MCF 10A (cell line): ENCODE measurements around the gene RPH3AL. TPM values are rescaled to one million over a fixed set of nuclear protein-coding genes. Genes with fewer than 3 reads are reported as not detected.
A peak's percentile ranks its signal among the peaks of the same experiment; 100 is the strongest.

ENCODE experiments used
- BruUV-seq: library from RNA; stranded (reverse); fragments of 400-500 nt; replicated peaks from 2 replicates; lab custom pipeline; 2021; lab: Mats Ljungman, UMichigan
- CTCF ChIA-PET: fragments of 300-600 bp; sonication (Branson Sonifier 250); formaldehyde crosslinking; extraction: SDS; loops from one replicate; lab custom pipeline; 2021; ENCODE audit warnings: antibody characterized with exemption, inconsistent platforms; lab: Yijun Ruan, JAX
- POLR2A ChIA-PET: fragments of 300-600, 350-650 bp; sonication (Branson Sonifier 250); formaldehyde crosslinking; extraction: SDS; loops from one replicate; lab custom pipeline; 2020; ENCODE audit warnings: antibody characterized with exemption, inconsistent platforms; lab: Yijun Ruan, JAX
- DNase-seq: peaks from one replicate; pipeline ENCODE4 v3.0.0-alpha.2; 2018; ENCODE audit not compliant: unreplicated experiment
- H3K27ac Mint-ChIP-seq: one replicate; pipeline ENCODE4 v1.8.0; 2022; ENCODE audit warnings: mild to moderate bottlenecking, low read depth, mixed read lengths; ENCODE audit not compliant: unreplicated experiment
- H3K27me3 Mint-ChIP-seq: one replicate; pipeline ENCODE4 v1.8.0; 2022; ENCODE audit warnings: mixed read lengths; ENCODE audit not compliant: insufficient read depth, unreplicated experiment
- H3K36me3 Mint-ChIP-seq: one replicate; pipeline ENCODE4 v1.8.0; 2022; ENCODE audit warnings: mild to moderate bottlenecking, moderate library complexity, mixed read lengths; ENCODE audit not compliant: insufficient read depth, unreplicated experiment
- H3K4me1 Mint-ChIP-seq: one replicate; pipeline ENCODE4 v1.8.0; 2022; ENCODE audit warnings: mixed read lengths; ENCODE audit not compliant: insufficient read depth, unreplicated experiment
- H3K4me3 Mint-ChIP-seq: one replicate; pipeline ENCODE4 v1.8.0; 2022; ENCODE audit warnings: mild to moderate bottlenecking, moderate library complexity, mixed read lengths; ENCODE audit not compliant: unreplicated experiment
- H3K9me3 Mint-ChIP-seq: one replicate; pipeline ENCODE4 v1.8.0; 2022; ENCODE audit warnings: mixed read lengths; ENCODE audit not compliant: unreplicated experiment
- intact Hi-C: fragments of 100-400 bp; cut with micrococcal nuclease; formaldehyde crosslinking; loops from 2 replicates; pipeline ENCODE4 v1.14.1; 2022
- total RNA-seq: library from RNA; stranded (reverse); gene quantifications from 2 replicates; pipeline ENCODE4 v1.2.3, GENCODE V29; 2022
- TF ChIP-seq, protein P1 (sequence below): fragments of 200-600 bp; IDR thresholded peaks from one replicate; pipeline ENCODE4 v1.8.0; 2022; ENCODE audit warnings: antibody characterized with exemption, mild to moderate bottlenecking; ENCODE audit not compliant: unreplicated experiment

The RPH3AL gene
- total RNA-seq, 1 experiment from 2014 or later = 0.89 TPM

DNA sequence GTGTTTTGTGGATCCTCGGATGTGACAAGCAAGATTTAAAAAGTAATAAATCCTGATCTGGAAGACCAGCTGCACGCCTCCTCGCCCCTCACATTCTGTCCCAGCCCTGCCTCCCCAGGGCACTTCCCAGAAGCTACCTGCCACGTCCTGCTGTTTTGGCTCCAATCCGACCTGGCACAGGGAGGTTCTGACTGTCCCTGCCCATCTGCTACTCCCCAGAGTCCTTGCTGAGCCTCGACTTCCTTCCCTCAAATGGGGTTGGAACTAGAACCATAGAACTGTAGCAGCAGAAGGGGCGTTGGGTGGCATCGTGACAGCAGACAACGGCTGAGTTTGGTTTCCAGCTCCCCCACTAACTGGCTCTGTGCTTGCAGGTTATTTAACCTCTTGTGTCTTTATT lies 71.7 kb downstream of the RPH3AL start:
- H3K9me3 Mint-ChIP-seq = no peaks in the 10 kb centered on the region
- no TSS peak for BruUV-seq
- TF ChIP-seq, protein P1, sequence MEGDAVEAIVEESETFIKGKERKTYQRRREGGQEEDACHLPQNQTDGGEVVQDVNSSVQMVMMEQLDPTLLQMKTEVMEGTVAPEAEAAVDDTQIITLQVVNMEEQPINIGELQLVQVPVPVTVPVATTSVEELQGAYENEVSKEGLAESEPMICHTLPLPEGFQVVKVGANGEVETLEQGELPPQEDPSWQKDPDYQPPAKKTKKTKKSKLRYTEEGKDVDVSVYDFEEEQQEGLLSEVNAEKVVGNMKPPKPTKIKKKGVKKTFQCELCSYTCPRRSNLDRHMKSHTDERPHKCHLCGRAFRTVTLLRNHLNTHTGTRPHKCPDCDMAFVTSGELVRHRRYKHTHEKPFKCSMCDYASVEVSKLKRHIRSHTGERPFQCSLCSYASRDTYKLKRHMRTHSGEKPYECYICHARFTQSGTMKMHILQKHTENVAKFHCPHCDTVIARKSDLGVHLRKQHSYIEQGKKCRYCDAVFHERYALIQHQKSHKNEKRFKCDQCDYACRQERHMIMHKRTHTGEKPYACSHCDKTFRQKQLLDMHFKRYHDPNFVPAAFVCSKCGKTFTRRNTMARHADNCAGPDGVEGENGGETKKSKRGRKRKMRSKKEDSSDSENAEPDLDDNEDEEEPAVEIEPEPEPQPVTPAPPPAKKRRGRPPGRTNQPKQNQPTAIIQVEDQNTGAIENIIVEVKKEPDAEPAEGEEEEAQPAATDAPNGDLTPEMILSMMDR = no peak
- no peak overlapping the region for H3K27ac Mint-ChIP-seq
- H3K4me1 Mint-ChIP-seq = no peaks in the 10 kb centered on the region
- intact Hi-C loops = no loop called here
- peak; percentile 11 for DNase-seq
- H3K36me3 Mint-ChIP-seq = no peaks in the 10 kb centered on the region
- no peak overlapping the region for H3K4me3 Mint-ChIP-seq
- H3K27me3 Mint-ChIP-seq = peaks cover 27% of the 10 kb centered on the region
- ChIA-PET POLR2A (interaction anchor here (0.6 kb wide), 1 partner anchor 128 kb away, joined by 3 read pairs; no protein-coding TSS in a partner anchor), CTCF (no interaction called here)

DNA sequence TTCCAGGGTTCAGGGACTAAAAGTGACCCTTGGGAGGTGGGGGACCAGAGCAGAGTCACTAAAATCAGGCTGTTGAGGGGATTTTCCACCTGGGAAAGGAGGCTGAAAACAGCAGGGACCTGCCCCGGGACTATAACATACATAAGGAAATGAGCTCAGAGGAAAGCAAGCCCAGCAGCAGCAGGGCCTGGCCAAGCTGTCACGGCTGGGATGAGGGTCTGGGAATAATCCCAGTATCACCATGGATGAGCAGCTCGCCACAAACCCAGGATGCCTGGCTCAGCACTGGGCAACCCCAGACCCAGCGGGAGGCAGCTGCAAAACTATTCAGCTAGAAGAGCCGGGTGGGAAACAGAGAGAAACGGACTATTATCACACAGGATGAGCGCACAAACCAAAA lies 72.4 kb downstream of the RPH3AL start:
- ChIA-PET POLR2A (no interaction called here), CTCF (interaction anchor here (0.5 kb wide), 1 partner anchor 121 kb away, joined by 3 read pairs; no protein-coding TSS in a partner anchor)
- Mint-ChIP-seq H3K27me3 (peaks cover 27% of the 10 kb centered on the region), H3K4me3 (no peak overlapping the region), H3K36me3 (no peaks in the 10 kb centered on the region), H3K9me3 (no peaks in the 10 kb centered on the region), H3K27ac (no peak overlapping the region), H3K4me1 (no peaks in the 10 kb centered on the region)
- intact Hi-C loops = no loop called here
- DNase-seq = no peak
- TF ChIP-seq, protein P1 = no peak
- BruUV-seq = no TSS peak

DNA sequence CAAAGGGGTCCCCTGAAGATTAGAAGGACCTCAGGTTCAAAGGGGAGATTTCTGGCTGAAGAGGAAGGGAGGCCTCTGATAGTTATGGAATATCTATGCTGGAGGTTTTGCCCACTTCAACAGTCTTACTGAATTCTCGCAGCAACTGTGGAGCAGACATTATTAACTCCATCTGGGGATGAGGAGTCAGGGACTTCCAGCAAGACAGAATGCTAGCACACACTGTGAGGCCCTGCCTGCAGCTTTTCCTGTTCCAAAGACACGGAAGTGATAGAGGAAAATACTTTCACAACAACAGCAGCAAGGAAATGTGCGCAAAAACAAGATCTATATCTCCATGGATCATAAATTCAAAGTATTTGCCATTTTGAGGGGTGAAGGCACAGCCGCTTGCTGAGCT lies 72.8 kb downstream of the RPH3AL start:
- Mint-ChIP-seq H3K27me3 (peaks cover 27% of the 10 kb centered on the region), H3K4me1 (no peaks in the 10 kb centered on the region), H3K36me3 (no peaks in the 10 kb centered on the region), H3K4me3 (no peak overlapping the region), H3K27ac (no peak overlapping the region), H3K9me3 (no peaks in the 10 kb centered on the region)
- CTCF ChIA-PET = interaction anchor here (0.5 kb wide), 1 partner anchor 121 kb away, joined by 3 read pairs; no protein-coding TSS in a partner anchor
- intact Hi-C loops = no loop called here
- POLR2A ChIA-PET = no interaction called here
- BruUV-seq = no TSS peak
- TF ChIP-seq, protein P1 = no peak
- no peak for DNase-seq

DNA sequence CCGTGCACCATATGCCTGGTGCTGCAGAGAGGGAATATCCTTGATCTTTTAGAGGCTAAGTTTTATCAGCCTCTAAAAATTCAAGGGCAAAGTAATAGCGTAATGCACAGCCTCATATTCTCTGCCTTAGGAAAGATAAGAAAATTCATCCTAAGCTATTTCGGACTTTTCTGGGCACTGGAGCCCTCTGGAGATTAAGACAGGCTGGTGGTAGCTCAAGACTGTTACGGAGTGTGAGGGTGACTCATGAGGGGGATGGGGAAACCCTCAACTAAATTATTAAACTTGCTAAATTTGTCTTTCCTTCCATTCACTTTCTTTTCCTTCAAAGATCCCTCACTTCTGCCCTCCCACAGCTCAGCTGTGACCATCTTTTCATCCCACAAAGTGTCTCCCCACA lies 73.3 kb downstream of the RPH3AL start:
- DNase-seq = no peak
- no peaks in the 10 kb centered on the region for H3K36me3 Mint-ChIP-seq
- H3K4me1 Mint-ChIP-seq = no peaks in the 10 kb centered on the region
- no peak overlapping the region for H3K4me3 Mint-ChIP-seq
- TF ChIP-seq, protein P1 = no peak
- intact Hi-C loops = no loop called here
- H3K27me3 Mint-ChIP-seq = peaks cover 27% of the 10 kb centered on the region
- ChIA-PET CTCF (no interaction called here), POLR2A (no interaction called here)
- BruUV-seq = no TSS peak
- H3K27ac Mint-ChIP-seq = no peak overlapping the region
- H3K9me3 Mint-ChIP-seq = no peaks in the 10 kb centered on the region
